ENCODE measurements around the gene KCNH3. TPM values are rescaled to one million over a fixed set of nuclear protein-coding genes. Genes with fewer than 3 reads are reported as not detected.

Gene KCNH3
- total and polyA plus RNA-seq, 2 donors from 2014 or later: 1.4 to 2.8 TPM

GRCh38 chr12:49534731-49535278, 4.0 kb upstream of the KCNH3 start:
- no peak overlapping the region for H3K27ac ChIP-seq (ENCODE audit: low read depth in 2 of 2, low read length in 2 of 2)
- H3K9me3 ChIP-seq (ENCODE audit: control insufficient read depth in 2 of 3, insufficient read depth in 1 of 3, low read length in 3 of 3): no peaks in the 10 kb centered on the region
- H3K27me3 ChIP-seq (ENCODE audit: control insufficient read depth, insufficient read depth, low read length): peaks cover 5% of the 10 kb centered on the region
- intact Hi-C loops (cut with DNase I): no loop called here
- no peak for TF ChIP-seq CTCF (IDR thresholded peaks at IDR 0.05; ENCODE audit: borderline replicate concordance, extremely low read depth, insufficient read depth)
- H3K36me3 ChIP-seq (ENCODE audit: control insufficient read depth in 2 of 3, insufficient read depth in 3 of 3, low read length in 3 of 3): no peaks in the 10 kb centered on the region
- no peak overlapping the region for H3K4me3 ChIP-seq (ENCODE audit: low read length in 3 of 3)
- FAIRE-seq (no peak), DNase-seq (peak in 2 of 5 donors; percentile 40 to 56)
- H3K4me1 ChIP-seq (ENCODE audit: control insufficient read depth in 2 of 3, insufficient read depth in 2 of 3, low read depth in 1 of 3, low read length in 3 of 3): peaks cover 0 to 15% (median 0%) of the 10 kb centered on the region in 3 donors
- H3K9ac ChIP-seq (ENCODE audit: low read length in 3 of 3): no peak overlapping the region

GRCh38 chr12:49535921-49536525, 2.8 kb upstream of the KCNH3 start:
- intact Hi-C loops (cut with DNase I): no loop called here
- no peaks in the 10 kb centered on the region for H3K9me3 ChIP-seq (ENCODE audit: control insufficient read depth in 2 of 3, insufficient read depth in 1 of 3, low read length in 3 of 3)
- DNase-seq (no peak), FAIRE-seq (no peak)
- H3K27ac ChIP-seq (ENCODE audit: low read depth in 2 of 2, low read length in 2 of 2): no peak overlapping the region
- peaks cover 0 to 15% (median 0%) of the 10 kb centered on the region in 3 donors for H3K4me1 ChIP-seq (ENCODE audit: control insufficient read depth in 2 of 3, insufficient read depth in 2 of 3, low read depth in 1 of 3, low read length in 3 of 3)
- TF ChIP-seq CTCF (IDR thresholded peaks at IDR 0.05; ENCODE audit: borderline replicate concordance, extremely low read depth, insufficient read depth): no peak
- H3K36me3 ChIP-seq (ENCODE audit: control insufficient read depth in 2 of 3, insufficient read depth in 3 of 3, low read length in 3 of 3): no peaks in the 10 kb centered on the region
- H3K27me3 ChIP-seq (ENCODE audit: control insufficient read depth, insufficient read depth, low read length): peaks cover 5% of the 10 kb centered on the region
- no peak overlapping the region for H3K9ac ChIP-seq (ENCODE audit: low read length in 3 of 3)
- H3K4me3 ChIP-seq (ENCODE audit: low read length in 3 of 3): no peak overlapping the region

DNA sequence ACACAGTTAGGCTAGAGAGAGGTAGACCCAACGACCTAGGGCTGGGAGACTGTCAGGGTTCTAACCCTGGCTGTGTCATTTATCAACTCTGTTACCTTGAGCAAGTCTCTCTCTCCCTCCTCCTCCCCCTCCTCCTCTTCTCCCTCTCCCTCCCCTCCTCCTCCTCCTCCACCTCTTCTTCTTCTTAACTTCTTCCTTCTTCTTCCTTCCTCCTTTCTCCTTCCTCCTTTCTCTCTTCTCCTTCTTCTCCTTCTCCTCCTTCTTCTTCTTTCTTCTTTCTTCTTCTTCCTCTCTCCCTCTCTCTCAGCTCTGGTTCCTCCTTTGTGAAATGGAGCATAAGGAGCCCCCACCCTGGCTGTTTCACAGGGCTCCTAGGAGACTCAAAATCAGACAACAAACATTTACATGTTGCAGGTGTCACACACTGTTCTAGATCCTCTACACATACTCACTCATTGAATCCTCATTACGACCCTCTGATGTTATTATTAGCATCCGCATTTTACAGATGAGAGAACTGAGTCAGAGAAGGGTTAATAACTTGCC, 2.2 kb upstream of the KCNH3 start:
- intact Hi-C loops (cut with DNase I): no loop called here
- no peak for DNase-seq
- no peaks in the 10 kb centered on the region for H3K9me3 ChIP-seq (ENCODE audit: control insufficient read depth in 2 of 3, insufficient read depth in 1 of 3, low read length in 3 of 3)
- no peaks in the 10 kb centered on the region for H3K36me3 ChIP-seq (ENCODE audit: control insufficient read depth in 2 of 3, insufficient read depth in 3 of 3, low read length in 3 of 3)
- TF ChIP-seq CTCF (IDR thresholded peaks at IDR 0.05; ENCODE audit: borderline replicate concordance, extremely low read depth, insufficient read depth): no peak
- no peak overlapping the region for H3K9ac ChIP-seq (ENCODE audit: low read length in 3 of 3)
- no peak overlapping the region for H3K4me3 ChIP-seq (ENCODE audit: low read length in 3 of 3)
- FAIRE-seq: no peak
- peaks cover 5% of the 10 kb centered on the region for H3K27me3 ChIP-seq (ENCODE audit: control insufficient read depth, insufficient read depth, low read length)
- peaks cover 0 to 15% (median 0%) of the 10 kb centered on the region in 3 donors for H3K4me1 ChIP-seq (ENCODE audit: control insufficient read depth in 2 of 3, insufficient read depth in 2 of 3, low read depth in 1 of 3, low read length in 3 of 3)
- H3K27ac ChIP-seq (ENCODE audit: low read depth in 2 of 2, low read length in 2 of 2): no peak overlapping the region

All from kidney (tissue), 14 donors.